ENCODE results near the gene NDUFS2.
"Not testable (repeated sequence)": the region's sequence is repeated elsewhere in the genome, so short reads cannot be mapped to it uniquely, and the experiment has no call there.

Gene NDUFS2

DNA sequence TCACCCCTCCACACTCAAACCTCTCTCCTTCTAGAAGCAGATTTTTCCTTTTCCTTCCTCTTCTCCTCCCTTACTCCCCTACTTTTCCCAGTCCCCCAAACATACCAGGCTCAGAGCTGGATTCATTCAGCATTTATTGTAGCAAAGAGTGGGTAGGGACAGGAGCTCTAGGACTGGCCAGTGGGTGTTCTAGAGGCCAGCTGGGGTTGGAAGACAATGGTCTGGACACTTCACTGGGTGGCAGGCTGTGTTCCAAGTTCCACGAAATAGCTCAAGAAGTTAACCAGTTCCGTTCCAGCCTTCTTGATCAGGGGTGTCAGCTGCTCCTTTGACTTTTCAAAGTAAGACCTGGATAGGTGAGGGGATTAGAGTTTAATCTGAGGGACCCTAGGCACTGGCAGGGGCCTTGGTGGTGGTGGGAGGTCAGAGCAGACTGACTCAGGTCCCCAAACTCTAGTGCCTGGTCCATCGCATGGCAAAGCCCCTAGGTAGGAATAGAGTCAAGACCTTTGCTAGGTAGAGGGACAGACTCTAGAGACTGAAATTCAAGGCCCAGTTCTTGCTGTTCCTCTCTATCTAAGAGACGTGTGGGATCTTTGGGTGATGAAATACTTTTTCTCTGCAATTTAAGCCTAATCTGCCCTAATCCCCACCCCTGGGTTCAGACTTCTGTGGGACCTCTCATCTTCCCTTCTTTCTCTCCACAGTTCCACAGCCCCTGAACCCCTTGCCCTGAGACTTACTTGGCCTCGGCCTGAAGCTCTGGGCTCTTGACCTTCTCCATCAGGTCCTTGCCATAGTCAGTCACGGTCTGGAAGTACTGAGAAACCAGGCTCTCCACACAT, 20.2 kb downstream of the NDUFS2 start:
- DNase-seq = no peak

- DNase-seq = no peak
Measured at GRCh38 chr1:161223805-161224694, 21.9 kb downstream of the NDUFS2 start.

DNA sequence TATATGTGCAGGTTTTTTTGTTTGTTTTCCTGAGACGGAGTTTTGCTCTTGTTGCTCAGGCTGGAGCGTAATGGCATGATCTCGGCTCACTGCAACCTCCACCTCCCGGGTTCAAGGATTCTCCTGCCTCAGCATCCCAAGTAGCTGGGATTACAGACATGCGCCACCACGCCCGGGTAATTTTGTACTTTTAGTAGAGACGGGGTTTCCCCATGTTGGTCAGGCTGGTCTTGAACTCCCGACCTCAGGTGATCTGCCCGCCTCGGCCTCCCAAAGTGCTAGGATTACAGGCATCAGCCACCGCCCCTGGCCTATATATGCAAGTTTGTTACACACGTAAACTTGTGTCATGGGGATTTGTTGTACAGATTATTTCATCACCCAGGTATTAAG, 22.5 kb downstream of the NDUFS2 start:
- DNase-seq = not testable (repeated sequence)

- no peak for DNase-seq
Measured at GRCh38 chr1:161225178-161225533, 23.0 kb downstream of the NDUFS2 start.

DNA sequence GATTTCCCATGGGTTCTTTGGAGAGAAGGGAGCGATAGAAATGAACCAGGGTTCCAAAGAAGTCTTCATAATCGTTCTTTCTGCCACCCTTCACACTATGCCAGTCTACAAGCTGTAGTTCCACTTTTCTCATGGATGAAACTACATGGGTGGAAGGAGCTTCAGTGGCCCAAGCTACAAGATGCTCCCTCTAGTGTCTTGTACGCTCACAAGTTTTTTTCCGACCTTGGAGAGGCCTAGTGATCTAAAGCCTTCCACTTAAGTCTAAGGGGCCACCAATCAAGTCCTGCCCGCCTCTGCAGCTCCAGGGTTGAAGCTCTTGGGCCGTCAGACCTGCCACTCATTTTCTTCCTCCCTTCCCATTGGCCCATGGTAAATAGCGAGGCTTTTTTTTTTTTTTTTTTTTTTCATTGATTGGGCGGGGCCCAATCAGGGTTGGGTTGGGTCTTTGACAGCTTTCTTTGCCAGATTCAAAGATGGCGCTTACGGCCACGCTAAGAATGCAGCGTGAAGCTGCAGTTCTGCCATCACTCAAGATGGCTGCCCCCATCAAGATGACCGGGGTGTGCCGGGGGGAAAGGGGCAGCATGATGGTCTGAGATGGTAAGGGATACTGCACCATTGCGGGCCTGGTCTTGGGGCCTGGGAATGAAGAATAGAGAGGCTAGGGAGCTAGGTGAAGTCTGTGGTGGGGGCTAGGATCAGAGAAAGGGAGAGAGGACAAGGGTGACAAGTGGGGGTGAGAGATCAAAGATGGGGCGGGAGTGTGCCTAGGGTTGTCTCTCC, 23.6 kb downstream of the NDUFS2 start, which contains the start of gene TOMM40L:
Gene TOMM40L (plus strand): TSS at position 527 of the 786 bp plus-strand sequence. CDS start 430 bp downstream, outside the sequence.
- DNase-seq = peak; percentile 88

DNA sequence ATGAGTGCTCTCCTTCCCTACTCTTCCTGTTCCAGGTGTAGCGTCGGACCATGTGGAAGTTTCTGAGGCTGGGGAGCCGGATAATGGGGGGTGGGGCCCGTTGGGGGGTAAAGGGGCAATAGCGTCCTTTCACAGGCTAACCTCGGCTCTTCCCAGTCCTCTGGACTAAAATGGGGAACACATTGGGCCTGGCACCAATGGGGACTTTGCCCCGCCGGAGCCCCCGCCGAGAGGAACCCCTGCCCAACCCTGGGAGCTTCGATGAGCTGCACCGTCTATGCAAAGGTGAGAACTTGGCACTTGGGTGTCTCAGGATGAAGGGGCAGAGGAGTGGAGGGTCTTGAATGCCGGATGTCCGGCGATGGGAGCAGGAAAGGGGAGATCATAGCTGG, 24.1 kb downstream of the NDUFS2 start:
- DNase-seq = no peak

DNA sequence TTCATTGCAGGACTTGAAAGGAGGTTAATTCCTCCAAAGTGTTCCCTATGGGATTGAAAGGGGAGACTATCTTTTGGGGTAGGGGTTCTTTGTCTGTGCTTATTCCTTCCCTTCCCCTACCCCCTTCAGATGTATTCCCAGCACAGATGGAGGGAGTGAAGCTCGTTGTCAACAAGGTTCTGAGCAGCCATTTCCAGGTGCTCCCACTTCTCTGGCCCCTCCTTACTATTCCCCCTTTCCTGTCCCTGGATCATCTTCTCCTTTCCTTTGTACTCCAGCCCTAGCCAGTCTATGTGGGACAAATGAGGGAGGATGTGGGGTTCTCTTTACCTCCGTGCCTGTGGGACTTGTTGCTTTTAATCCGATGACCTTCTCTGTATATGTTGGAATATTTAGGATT, 24.6 kb downstream of the NDUFS2 start:
- no peak for DNase-seq

DNA sequence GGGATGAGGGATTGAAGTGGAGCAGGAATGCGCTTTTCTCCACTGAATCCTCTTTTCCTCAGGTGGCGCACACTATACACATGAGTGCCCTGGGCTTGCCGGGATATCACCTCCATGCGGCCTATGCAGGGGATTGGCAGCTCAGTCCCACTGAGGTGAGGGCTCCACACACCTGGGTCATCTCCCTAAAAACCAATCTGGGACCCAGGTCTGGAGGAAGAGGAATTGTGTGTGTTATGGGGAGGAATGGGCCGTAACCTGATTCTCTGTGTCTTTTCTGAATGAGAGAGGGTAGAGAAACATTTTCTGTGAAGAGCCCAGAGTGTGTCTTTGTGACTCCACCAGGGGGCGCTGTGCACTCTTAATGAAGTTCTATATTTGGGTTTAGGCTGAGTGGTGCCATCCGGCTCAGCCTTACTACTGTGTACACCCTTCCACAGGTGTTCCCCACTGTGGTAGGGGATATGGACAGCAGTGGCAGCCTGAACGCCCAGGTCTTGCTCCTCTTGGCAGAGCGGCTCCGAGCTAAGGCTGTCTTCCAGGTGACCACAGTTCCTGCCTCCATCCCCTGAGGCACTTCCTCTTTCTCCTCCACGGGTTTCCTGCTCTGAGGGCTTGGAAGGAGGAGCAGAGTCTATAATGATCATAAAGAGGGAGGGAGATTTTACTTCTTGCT, 25.2 kb downstream of the NDUFS2 start:
- peak; percentile 94 for DNase-seq

GRCh38 chr1:161228032-161228431, 25.9 kb downstream of the NDUFS2 start:
- no peak for DNase-seq

GRCh38 chr1:161229896-161230295, 27.7 kb downstream of the NDUFS2 start:
- no peak for DNase-seq

DNA sequence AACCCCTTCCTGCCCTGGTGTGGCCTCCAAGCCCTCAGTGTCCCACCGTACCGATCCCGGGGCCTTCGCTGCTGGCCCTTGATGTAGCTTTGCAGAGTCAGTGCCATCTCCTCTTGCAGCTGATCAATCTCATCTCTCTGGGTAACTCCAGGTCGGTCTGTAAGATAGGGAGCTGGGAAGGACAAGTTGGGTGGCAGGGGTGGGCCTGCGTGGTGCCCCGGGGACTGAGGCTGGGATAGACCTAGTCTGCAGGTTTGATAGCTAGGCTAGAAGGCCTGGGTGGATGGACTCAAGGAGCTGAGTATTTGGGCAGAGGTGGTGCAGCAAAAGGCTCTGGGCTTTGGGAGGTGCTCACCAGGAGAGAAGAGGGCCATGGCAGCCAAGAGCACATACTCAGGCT, 28.6 kb downstream of the NDUFS2 start:
- DNase-seq = no peak

- no peak for DNase-seq
Measured at GRCh38 chr1:161233102-161233501, 30.9 kb downstream of the NDUFS2 start.

DNA sequence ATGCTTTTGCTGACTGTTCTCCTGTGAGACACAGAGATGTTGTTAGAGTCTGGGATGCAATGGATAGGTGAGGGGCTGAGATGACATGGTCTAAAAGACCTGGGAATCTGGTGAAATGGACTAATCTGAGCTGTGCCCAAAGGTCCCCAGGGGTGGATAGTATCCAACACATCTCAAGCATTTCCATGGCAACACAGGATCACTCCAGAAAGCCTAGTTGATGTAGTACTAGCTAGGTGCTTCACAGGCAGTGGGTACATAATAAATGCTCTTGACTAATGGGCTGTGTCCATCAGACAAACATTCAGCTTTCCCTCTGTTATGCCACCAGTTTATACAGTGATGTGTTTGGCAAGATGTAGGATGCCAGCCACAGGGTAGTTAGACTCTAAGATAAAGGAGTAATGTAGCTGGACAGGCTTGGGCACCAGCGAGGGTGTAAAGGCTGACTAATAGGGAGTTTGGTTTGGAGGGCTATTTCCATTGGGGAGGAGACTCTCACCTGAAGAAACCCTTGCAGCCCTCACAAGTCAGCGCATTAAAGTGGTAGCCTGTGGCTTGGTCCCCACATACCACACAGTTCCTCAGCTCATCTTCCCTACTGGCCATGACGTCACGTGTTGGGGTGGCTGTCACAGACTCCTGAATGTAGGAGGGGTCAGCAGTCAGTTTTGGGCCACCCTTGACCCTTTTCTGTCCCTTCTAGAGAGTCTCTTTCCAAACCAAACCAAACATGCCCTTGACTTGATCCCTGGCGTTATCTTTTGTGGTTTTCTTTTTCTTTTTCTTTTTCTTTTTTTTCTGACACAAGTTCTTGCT, 34.0 kb downstream of the NDUFS2 start:
- DNase-seq = no peak

GRCh38 chr1:161238039-161238473, 35.9 kb downstream of the NDUFS2 start, which contains the start of gene NR1I3:
Gene NR1I3, minus strand, starts transcription at chr1:161238203. Its CDS starts 1,638 bp downstream, at chr1:161236565.
- DNase-seq = no peak

GRCh38 chr1:161241682-161242081, 39.5 kb downstream of the NDUFS2 start:
- DNase-seq = no peak

DNA sequence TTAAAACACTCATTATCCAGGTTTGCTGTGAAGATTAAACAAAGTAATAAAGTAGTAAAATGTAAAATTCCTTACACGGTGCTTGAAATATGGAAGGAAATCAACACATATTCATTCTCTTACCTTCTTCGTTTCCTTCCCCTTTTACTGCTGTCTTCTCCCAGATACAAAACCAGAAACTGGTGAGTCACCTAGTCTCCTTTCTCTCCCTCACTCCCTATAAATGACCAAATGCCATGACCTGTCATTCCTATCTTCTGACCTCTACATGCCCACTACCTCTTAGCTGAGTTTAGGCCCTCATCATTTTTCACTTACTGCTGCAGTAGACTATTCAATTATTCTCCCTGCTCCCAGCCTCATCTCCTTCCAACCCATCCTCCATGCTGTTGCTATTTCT, 40.1 kb downstream of the NDUFS2 start:
- DNase-seq = no peak

- DNase-seq = no peak
Measured at GRCh38 chr1:161244888-161245287, 42.7 kb downstream of the NDUFS2 start.

DNA sequence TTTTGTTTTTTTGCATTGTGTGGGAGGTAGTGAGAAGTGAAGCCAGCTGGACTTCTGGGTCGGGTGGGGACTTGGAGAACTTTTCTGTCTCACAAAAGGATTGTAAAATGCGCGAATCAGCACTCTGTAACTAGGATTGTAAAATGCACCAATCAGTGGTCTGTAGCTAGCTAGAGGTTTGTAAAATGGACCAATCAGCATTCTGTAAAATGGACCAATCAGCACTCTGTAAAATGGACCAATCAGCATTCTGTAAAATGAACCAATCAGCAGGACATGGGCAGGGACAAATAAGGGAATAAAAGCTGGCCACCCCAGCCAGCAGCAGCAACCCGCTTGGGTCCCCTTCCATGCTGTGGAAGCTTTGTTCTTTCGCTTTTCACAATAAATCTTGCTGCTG, 47.9 kb downstream of the NDUFS2 start:
- DNase-seq = not testable (repeated sequence)

DNA sequence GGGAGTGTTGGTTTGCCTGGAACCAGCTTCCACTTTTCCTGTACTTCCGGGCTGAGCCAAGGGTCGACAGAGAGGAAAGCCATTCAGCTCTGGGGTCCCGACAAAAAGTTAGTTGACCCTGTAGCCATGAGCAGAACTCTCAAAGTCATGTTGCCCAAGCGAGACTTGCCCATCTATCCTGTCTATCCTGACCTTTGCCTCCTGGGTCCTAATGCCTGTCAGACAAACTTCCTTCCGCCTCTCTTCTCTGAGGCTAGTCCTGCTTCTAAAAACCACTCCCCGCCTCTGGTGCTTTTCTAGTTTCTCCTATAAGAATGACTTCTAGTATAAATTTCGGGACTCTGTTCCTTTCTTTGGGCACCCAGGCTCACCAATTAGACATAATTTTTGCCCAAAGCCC, 48.7 kb downstream of the NDUFS2 start:
- no peak for DNase-seq

GRCh38 chr1:161251579-161251978, 49.4 kb downstream of the NDUFS2 start:
- DNase-seq = no peak

- not testable (repeated sequence) for DNase-seq
Measured at GRCh38 chr1:161255302-161255701, 53.1 kb downstream of the NDUFS2 start.

Measured in CD4-positive, alpha-beta T cell treated with Interleukin-6 for 4 hours (primary cell).